NCI-H748 treated with DMSO at 0.1 percent for 48 hours (cell line): ENCODE data around the gene PTPRM.

Experiments
- DNase-seq: peaks from one replicate; lab custom pipeline; 2025; lab: John Stamatoyannopoulos, UW

The PTPRM gene

DNA sequence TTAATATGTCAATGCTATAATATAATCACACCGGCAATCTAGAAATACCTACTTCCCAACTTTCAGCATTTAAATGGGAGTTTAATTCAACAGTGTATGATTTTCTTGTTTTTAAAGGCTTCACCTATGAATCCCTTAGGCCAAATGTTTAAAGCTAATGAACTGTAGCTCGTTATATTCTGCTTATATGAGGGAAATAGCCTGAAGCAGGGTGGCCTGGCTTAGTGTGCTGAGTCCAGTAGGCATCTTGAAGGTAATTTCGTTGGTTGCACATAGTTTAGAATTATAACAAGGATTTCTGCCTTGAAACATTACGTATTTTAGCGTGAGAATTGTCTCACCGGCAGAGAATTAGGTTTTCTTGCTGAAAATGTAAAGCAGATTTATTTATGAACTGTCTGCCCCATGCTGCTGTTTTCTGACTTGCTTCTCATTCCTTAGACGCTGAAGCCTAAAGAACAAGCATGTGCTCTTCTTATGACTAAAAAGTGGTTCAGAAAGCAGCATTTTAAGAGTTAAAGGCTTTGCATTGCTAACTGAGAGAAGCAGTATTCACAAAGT, 608.5 kb downstream of the PTPRM start:
- no peak for DNase-seq

DNA sequence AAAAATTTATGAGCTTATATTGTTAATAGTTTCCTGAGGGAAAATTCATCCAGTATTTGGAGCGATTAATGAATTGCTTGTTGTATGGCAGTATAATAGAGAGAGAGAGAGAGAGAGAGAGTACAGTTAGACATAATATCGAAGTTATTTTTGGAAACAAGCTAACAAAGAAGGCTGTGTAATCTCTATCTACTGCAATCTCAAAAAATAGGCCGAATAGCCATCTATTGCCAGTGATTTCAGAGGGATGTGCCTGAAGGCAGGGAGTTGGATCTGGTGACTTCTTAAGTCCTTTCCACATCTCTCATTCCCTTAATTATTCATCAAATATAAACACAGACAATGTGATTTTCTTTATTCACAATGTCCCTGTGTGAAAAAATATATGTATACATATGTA, 609.0 kb downstream of the PTPRM start:
- no peak for DNase-seq

DNA sequence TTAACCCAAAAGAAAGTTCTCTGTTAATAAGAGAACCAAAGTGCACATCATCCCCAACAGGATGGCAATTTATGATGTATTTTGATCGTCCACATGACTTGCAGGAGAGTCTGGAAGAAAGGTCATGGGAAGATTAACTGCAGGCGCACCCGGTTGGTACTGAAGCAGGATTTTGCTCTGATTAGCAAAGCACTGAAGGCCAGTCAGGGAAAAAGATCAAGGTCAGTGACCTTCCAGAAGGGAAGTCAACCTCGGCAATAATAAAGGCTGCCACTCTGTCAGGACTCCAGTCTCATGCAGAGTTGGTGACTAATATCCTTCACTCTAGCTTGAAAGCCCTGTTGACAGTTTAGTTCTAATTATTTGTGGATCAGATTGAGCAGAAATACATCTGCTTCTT, 609.4 kb downstream of the PTPRM start:
- DNase-seq: no peak

DNA sequence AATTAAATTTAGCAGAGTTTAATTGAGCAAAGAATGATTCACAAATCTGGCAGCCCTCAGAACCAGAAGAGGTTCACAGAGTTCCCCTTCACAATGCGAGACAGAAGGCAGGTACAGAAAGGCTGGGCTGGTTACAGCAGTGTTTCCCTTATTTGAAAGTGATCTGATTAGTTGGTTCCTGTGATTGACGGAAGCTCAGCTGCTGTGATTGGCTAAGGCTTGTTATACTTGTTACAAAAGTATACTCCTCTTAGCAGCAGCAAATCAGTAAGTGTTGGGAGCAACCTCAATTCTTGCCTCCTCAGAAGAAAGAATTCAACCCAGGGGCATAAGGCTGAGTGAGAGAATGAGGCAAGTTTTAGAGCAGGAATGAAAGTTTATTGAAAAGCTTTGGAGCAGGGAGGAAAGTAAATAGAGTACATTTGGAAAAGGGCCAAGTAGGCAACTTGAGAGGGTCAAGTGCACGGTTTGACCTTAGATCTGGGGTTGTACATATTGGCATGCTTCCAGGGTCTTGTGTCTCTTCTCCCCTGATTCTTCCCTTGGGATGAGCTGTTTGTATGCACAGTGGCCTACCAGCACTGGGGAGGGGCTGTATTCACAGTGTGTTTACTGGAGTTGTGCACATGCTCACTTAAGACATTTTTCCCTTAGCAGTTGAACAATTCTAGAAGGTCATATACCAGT, 610.4 kb downstream of the PTPRM start:
- DNase-seq: peak; percentile 73

DNA sequence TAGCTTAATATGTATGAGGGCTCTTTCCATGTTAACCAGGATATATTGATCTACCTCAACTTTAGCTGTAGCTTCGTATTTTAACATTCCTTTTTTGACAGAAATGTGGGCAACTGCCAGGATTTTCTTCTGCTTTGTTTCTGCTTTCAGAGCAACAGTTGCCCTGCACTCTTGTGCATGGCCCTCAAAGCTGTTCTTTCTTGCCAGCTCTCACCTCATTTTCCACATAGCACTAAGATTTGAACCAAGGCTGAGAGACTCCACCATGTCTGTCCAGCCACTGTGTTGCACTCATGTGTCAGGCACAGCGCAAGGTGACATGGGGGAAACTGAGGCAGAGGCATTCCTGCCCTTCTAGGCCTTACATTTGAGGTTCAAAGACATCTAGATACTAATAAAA, 619.3 kb downstream of the PTPRM start:
- DNase-seq: no peak

DNA sequence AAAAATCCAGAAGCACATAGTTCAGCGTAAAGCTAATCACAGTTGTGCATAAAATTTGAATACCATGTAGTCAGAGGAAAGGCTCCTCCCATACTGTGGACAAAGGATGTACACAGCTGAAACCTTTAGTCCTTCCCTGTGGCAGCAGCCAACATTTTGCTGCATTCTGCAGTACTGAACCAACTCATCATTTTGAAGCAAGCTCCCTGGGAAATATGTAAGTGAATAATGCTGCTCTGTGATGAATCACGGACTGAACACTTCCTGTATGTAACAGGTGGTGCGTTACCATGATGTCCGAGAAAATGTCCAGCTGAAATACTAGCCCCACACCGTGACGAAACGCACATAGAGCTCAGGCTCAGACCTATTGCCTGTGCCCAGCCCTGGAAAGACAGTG, 621.1 kb downstream of the PTPRM start:
- DNase-seq: no peak

DNA sequence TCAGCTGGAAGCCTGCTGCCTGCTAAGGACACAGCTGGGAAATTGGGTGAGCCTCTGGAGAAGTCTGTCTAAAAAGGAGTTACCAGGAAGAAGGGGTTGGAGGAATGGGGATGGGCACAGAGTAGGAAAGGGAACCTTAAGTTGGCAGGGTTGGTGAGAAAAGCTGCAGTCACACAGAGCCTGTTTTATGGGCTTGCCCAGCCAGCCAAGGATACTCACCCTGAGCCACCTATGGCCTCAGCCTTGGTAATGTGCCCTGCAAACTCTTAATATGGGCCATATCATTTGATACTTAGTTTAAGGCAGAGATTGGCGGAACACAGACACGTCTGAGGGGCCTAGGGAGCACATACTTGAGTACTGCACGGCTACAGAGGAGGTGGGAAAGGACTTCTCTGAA, 623.9 kb downstream of the PTPRM start:
- no peak for DNase-seq

DNA sequence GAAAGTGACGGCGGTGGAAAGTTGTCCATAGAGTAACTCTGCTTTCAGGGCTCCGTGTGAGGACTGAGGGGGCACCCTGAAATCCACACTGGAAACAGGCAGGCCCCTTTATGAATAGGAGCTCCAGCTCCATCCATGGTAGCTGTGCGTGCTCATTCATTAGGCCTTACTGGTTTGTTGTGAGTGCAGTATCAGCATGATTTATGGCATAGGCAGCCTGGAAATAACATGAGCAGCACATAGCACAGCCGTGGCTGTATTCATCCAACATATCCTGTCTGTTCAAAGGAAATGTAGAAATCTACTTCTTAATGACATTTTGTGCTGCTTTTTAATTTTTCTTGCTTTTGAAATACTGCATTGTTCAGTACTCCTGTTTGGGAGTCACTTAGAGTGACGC, 627.3 kb downstream of the PTPRM start:
- no peak for DNase-seq

DNA sequence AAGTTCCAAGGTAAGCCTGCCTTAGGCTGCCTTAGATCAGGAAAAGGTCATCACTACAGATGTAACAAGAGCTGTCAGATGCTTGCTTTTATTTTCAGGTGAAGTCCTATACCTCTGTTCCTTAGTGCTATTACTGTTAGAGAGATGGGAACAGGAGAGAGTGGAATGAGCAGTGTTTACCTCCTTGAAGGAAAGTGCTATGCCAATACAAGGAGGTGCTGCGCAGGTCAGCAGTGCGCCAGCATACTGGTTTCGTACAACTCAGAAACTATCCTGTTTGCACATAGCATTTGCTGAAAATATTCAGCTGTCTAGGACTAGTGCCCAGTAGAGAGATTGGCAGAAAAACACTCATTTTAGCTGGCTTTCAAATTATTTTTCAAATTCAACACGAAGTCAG, 629.1 kb downstream of the PTPRM start:
- DNase-seq: no peak

DNA sequence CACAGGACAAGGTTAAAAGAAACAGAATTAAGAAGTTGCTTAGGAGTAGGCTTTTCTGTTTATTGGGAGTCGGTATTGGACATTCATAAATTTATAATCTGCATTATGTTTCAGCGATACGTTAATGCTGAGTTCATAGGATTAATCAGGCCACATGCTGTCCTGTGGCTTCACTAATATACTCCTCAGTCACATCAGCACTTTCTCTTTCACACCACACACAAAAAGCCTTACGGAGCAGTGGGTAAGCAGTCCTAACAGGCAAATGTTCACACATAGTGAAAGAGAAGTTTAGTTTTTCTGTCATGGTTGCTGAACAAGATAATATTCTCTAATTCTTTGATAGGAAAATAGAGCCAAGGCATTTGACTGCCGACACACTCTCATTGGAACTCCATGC, 630.4 kb downstream of the PTPRM start:
- DNase-seq: no peak

DNA sequence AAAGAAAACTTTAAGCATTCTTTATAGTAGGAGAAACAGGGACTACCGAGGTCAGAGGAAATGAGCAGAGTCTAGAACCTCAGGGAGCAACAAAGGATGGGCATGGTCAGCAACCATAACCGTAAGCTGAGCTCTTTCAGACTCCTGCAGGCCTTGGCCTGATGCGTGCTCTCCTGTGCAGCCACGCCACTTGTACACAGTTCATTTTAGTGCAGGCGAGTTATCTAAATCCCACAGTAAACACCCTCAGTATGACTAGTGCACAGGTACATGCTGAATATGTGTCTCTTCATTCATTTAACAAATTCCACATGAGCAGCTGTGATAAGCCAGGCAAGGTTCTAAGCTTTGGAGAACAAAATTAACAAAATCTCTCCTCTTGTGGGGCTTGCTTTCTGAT, 640.9 kb downstream of the PTPRM start:
- DNase-seq: no peak

DNA sequence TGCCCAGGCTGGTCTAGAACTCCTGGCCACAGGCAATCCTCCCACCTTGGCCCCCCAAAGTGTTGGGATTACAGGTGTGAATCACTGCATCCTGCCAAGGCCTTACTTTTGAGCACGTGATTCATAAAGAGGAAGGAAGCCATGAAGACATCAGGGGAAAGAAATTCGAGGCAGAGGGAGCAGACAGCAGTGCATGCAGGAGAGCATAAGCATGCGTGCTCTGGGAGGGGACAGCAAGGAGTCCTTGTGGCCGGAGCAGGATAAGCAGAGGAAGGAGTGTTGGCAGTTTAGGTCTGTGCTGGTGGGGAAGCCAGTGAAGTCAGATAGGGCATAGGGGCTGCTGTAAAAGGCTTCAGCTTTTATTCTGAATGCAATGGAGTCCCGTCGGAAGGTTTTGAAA, 641.6 kb downstream of the PTPRM start:
- no peak for DNase-seq

DNA sequence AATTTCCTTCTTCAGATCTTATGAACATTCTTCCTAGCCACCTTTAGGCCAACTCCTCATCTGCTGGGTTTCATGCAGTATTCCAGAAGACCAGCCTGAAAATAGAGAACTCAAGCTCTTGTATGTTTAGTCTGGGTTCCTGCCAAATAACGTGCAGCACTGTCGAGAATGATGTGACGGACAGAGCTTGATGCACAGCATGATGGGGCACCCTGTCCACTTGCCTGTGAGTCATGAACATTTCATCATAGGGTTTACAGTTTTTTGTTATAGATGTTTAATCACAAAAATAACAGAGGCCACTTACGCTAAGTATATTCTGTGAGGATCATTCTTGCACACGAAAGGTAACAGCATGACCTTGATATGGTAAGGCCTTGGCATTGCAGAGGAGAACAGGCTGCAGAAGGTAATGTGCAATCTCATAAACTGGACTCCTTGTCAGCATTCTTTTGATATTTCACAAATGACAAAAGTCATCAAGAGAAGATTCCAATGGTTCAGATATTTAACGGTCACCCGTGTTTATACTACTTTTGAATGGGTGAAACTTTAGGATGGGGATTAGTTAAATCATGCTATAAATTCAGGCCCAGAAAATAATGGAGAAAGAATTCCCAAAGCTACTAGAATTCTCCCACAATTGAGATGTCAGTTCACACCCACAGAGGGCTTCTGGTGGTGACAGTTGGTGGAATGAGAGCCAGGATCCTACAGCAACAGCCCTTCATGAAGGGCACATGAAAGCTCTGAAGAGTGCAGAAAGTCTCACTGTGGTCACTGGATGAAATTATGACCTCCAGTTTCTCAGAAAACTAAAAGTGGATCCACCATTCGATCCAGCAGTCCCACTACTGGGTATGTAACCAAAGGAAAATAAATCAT, 646.0 kb downstream of the PTPRM start:
- DNase-seq: no peak

DNA sequence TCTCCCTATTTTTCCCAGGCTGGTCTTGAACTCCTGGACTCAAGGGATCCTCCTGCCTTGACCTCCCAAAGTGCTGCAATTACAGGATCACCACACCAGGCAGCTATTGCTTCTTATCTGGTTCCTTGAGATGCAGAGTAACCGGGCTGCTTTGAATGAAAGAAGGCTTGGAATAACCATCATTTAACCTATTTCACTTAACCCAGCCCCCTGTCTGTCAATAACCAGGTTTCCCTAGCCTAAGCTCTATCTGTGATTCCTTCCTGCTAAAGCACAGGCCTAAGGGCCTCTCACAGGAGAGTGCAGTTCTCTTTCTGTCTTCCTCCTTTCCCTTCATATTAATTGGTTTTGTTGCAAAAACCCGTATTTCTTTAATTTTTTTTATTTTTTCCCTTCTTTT, 648.6 kb downstream of the PTPRM start:
- no peak for DNase-seq

DNA sequence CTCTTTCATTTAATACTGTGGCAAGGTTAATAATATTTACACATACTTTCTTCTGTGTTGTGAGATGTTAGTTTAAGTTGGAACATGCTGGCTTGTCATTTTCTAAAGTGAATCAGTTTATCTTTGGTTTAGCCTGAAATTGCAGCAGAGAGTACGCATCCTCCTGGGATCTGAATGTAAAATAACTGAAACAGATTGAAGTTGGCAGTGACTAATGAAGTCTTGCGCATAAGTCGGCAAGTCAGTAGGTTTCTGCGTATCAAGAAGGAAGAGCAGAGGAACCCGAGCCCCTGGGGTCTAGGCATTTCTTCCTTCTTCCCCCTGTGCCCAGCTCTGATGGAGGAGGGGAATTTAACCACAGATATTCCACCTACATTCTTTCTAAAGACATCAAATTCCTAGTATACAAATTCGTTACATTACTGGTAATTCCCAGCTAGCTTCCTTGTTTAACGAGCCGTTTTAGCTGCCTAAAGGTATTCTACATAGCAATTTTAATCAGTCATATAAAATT, 650.0 kb downstream of the PTPRM start:
- DNase-seq: no peak

DNA sequence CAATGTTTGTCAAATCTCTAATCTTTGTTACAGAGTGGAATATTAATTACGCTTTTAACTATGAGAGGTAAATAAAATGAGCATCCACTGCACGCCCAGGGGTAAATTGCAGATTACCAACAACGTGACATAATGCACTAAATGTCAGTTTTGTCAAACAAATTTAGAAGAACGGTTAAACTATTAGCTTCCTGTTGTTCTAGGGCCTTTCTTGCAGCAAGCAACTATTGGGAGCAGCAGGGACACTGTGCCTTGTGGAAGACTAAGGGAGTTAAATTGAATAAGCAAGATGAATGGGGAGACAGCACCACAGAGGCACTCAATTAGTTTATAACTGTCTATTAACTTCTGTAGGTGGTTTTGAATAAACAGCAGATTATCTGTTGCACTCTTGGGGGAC, 651.1 kb downstream of the PTPRM start:
- peak; percentile 55 for DNase-seq

DNA sequence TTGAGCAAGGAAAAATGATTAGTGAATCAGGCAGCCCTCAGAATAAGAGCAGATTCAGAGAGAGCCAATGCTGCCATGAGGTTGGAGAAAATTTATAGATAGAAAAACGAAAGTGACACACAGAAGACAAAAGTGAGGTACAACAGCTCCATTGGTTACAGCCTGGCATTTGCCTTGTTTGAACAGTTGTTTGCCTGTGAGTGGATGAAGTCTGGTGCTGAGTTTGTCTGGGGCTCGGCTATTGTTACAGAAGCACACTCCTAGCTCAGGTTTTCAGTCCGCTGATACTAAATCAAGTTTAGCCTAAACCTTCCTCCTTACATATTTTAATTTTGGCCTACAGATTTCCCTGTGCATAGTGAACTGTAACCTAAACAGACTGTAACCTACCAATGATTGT, 654.3 kb downstream of the PTPRM start:
- DNase-seq: no peak

DNA sequence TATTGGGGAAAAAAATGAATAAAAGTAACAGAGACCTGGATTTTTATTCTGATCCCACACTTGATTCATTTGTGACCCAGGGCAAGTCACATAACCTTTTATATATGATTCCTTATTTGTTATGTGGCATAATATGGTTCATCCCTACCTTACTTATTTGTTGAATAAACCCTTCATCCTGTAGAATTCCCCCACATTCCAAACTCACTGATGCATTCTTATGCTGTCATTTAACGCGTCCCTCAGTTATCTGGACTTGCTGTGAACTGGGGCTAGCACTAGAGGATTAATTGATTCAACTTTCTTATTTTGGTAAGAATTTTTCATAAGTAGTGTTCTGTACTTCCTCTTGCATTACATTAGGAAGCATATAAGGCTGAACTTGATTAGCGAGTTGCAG, 657.5 kb downstream of the PTPRM start:
- DNase-seq: no peak

DNA sequence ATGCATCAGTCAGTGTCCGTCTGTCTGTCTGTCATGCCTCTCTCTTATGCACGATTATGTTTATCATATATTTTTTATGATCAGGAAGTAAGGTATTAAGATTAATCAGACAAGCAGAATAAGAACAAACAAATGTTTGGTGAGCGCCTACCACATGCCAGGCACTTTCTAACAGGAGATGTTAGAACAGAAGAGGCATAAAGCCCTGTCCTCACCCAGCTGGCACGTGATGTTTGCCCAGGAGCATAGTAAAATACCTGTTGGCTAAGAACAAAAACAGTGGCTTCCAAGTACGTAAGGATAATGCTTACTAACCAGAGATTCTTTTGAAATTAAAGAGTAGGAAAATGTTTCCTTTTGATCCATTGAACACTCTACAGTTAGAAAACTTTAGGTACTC, 661.9 kb downstream of the PTPRM start:
- DNase-seq: no peak

DNA sequence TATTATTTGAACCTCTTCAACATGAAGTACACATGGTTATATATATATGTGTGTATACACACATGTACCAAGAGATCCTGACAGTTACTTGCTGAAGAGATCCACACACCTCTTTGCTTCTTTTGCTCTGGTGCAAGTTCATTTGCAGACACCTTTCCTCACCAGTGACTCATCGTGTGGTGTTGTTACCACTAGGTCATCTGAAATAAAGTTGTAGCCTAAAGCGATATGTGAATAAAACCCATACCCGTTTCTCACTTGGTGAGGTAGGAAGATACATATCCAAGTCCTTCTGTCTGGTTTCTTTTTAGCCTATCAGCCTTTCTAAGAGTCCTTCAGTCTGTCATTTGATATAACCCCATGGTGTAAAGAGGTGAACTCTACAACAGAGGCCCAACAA, 662.7 kb downstream of the PTPRM start:
- no peak for DNase-seq

DNA sequence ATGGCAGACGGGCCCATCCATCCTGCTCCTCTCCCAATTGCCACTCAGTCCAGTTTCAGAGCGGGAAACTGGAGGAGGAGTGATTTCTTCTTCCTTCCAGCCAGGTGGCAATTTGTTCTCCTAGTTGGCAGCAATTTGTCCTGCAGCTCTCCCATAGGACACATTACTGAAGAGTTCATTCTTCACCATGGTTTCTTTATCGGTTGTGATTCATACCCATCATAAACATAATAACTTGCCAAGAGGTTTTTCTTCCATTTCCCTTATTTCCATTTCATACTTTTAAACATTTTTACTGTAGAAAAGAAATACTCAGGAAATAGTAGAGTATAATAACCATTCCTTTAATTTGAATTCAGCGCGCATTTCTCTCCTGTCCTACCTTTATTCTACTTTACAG, 664.2 kb downstream of the PTPRM start:
- no peak for DNase-seq

DNA sequence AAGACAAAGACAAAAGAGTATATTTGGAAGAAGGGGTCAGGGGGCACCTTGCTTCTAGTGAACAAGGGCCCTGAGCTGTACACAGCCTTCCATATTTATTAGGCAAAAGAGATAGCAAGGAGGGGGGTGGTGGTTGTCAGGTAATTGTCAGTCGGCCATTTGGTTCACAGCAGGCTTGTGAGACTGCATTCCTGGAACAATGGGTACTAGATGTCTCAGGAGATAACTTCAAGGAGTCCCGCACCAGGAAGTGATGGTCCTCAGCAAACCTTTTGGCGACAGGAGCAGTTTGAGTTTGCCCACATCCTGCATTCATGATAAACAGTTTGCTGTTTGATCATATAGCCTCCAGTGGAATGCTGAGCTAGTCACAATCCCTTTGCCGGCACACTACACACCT, 665.7 kb downstream of the PTPRM start:
- DNase-seq: no peak

DNA sequence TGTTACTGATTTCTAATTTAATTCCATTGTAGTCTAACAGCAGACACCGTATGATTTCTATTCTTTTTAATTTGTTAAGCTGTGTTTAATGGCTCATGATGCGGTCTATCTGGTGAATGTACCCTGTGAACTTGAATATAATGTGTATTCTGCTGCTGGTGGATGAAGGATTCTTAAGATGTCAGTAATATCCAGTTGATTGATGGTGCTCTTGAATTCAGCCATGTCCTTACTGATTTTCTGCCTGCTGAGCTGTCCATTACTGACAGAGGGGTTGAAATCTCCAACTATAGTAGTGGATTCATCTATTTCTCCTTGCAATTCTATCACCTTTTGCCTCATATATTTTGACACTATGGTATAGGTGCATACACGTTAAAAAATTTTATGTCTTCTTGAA, 668.8 kb downstream of the PTPRM start:
- DNase-seq: no peak
